GM12801 (cell line): ENCODE data around the gene TSPOAP1.

Source experiments
- TF ChIP-seq, protein P1 (sequence below): IDR thresholded peaks from one replicate; pipeline ENCODE4 v1.5.1; 2011; ENCODE audit warnings: control low read depth; ENCODE audit not compliant: insufficient read length; ENCODE audit errors: extremely low read depth

Gene TSPOAP1

DNA sequence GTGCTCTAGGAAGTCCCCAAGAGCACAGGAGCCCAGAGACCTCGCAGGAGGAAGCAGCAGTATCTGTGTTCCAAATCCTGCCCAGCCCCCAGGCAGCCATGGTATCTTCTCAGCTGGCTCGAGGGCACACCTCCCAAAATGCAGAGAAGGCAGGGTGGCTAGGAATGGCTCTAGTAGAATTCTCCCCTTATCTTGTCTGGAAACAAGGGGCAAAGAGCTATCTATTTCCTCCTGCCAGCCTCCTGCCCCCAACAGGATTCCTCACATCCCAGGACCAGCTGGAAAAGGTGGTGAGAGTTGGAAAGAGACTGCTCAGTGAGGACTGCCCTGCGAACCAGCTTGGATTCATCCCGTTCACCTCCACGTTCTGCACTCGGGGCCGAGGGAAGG lies 8.6 kb upstream of the TSPOAP1 start:
- TF ChIP-seq, protein P1, sequence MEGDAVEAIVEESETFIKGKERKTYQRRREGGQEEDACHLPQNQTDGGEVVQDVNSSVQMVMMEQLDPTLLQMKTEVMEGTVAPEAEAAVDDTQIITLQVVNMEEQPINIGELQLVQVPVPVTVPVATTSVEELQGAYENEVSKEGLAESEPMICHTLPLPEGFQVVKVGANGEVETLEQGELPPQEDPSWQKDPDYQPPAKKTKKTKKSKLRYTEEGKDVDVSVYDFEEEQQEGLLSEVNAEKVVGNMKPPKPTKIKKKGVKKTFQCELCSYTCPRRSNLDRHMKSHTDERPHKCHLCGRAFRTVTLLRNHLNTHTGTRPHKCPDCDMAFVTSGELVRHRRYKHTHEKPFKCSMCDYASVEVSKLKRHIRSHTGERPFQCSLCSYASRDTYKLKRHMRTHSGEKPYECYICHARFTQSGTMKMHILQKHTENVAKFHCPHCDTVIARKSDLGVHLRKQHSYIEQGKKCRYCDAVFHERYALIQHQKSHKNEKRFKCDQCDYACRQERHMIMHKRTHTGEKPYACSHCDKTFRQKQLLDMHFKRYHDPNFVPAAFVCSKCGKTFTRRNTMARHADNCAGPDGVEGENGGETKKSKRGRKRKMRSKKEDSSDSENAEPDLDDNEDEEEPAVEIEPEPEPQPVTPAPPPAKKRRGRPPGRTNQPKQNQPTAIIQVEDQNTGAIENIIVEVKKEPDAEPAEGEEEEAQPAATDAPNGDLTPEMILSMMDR, result no peak

DNA sequence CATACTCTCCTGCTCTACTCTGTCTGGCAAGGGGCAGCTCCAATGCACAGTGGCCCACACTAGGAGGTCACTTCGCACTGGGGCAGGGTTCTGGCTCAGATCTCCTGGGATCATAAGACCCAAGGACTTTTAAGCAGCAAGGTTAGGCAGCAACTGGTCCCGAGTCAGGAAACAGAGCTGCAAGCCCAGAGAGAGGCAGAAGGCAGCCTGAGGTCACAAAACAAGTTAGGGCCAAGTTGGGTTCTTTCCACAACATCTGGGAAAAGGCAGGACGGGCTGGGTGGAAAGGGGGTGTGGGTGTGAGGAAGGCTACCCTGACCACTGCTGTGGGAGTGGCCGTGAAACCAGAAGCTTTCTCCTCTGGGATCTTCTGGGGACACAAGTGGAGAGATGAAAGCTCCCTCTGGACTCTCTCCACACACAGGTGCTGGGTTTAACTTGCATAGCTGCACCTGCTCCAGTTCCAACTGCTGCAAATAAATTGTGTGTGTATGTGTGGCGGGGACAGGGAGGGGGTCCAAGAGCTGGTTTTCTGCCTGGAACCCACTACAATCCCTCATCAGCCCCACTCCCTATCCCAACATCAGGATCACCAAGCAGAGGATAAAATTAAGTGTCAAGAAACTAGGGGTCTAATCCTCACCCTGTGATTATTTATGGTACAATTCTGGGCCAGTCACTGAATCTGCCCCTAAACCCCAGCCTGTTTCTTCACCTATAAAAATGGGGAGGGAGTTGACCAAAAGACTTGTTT lies 8.0 kb upstream of the TSPOAP1 start:
- TF ChIP-seq, protein P1, result no peak

DNA sequence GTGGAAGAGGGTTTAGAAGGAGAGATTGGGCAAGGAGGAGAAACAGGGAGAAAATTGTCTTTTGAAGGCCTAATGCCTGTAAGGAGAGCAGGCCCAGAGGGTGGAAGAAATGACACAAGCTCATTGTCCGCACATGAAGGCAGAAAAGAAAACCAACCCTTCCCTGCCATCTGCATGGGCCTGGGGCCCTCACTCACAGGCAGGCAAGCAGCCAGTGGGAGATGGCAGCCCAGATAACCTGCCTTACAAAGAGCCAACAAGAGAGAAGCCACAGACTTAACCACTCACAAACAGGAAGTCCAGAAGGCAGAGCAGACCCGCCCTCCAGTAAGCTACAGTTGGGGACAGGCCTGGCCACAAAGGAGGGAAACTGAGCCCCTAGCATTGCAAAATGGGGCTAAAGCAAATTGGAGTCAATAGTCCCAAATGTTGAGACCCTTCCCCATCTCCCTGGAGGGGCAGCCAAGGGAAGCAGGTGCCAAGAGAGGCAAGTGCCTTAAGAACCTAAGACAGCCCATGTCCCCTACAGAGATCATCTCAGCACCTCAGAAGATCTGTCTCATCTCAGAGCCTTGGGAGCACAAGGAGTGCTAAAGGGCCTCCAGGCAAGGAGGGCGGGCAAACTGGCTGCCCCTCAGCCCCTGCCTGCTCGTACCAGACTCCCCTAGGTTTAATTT lies 7.3 kb upstream of the TSPOAP1 start:
- TF ChIP-seq, protein P1, result no peak

DNA sequence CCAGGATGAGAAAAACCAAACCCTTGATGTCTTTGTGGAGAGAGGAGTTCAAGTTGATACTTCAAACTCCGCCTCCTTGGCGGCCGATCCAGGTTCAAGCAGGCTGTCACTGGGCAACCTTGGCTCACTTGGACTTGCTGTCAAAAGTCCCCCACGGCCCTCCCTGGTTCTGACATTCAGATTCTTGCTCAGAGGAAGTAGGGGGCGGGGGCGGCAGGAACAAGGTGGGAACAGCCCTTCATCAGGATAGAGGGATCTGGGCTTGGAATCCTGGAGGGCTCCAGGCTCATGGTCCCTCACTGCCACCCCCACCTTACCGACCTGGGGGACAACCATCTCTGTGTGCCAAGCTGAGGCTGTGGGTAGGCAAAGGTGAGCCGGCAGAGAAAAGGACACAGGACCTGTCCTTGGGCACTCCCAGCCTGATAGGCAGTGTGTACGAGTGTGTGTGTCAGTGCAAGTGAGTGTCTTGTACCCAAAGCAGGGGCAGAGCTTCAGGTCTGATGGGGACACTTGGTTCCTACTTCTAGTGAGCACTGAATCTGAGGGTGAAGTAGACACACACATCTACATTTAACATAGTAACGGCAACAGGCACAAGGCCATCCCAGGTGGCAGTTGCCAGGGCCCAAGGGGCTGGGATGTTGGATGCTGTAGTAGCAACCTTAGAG lies 6.6 kb upstream of the TSPOAP1 start:
- TF ChIP-seq, protein P1, result no peak

DNA sequence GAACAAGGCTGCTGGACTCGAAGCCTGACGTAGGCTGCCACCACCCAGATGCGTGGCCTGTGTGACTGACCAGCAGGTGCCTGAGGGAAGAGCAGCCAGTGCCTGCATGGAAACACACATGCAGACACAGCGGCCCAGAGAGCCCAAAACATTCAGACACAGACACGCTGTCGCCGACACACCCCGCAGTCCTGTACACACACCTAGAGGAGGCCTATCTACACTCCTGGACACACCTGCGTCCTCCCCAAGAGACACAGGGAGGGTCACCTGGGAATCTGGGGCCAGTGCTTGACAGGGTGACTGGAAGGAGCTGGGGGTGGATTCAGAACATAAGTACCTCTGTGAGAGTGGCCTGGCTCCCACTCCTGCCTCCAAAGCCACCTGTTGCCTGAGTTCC lies 6.1 kb upstream of the TSPOAP1 start:
- TF ChIP-seq, protein P1, result no peak

DNA sequence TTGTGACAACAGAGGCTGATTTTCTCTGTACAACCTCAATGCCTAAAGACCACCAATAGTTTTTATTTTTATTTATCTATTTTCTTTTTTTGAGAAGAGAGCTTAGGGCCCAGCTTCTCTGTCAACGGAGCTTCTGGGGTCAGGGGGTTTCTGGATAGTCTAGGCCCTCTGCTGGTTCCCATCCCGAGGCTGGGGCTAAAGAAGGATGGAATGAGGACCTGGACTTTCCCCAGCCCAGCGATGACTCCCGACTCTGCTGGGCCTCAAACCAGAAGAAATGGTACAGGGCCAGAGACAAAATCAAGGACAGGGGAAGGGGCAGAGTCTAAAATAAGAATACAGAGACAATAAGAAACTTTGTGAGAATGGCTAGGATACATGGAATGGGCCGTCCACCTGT lies 5.7 kb upstream of the TSPOAP1 start:
- TF ChIP-seq, protein P1, result no peak

DNA sequence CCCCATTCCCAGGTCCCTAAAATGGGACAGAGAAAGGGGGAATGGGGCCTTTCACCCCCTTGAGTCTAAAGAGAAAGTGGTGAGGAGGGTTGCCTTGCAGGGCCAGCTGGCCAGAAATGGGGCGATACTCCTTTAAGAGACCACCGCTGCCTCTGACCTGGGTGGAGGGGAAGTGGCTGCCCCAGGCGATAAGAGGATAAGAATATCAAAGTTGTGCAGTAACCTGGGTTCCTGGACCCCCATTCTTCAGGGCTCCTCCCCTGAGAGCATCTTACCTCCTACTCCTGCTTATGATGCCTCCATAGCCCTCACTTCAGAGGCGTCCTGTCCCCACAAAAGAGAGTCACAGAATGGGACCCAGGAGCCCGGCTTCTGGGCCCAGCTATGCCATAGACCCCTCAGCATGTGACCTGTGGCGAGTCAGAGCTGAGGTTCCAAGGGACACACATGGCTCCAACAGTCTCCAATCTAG lies 5.2 kb upstream of the TSPOAP1 start:
- TF ChIP-seq, protein P1, result no peak
